ENCODE measurements around the gene IL16. TPM values are rescaled to one million over a fixed set of nuclear protein-coding genes. Genes with fewer than 3 reads are reported as not detected.

Gene IL16
- total RNA-seq, 1 experiment from 2014 or later, result 0.81 TPM

GRCh38 chr15:81301815-81302399 is 105.2 kb downstream of the IL16 start:
- Histone ChIP-seq H3K4me1 (ENCODE audit: control insufficient read depth in 1 of 2, insufficient read depth in 2 of 2, low read length in 2 of 2) (peaks cover 10 to 17% of the 10 kb centered on the region in 2 experiments), H3K9ac (ENCODE audit: low read length) (no peak overlapping the region), H3K9me2 (ENCODE audit: insufficient read depth) (no peaks in the 10 kb centered on the region), H3K27ac (ENCODE audit: low read depth, low read length) (no peak overlapping the region), H3K79me2 (ENCODE audit: insufficient read depth, low read length) (no peaks in the 10 kb centered on the region), H4K20me1 (ENCODE audit: insufficient read depth) (no peaks in the 10 kb centered on the region), H3K4me2 (ENCODE audit: low read length) (no peak overlapping the region), H3K4me3 (replicated peaks in 1 of 2; ENCODE audit: low read depth in 1 of 2, low read length in 2 of 2) (no peak overlapping the region), H3K36me3 (ENCODE audit: control insufficient read depth in 1 of 2, insufficient read depth in 2 of 2, low read length in 2 of 2) (no peaks in the 10 kb centered on the region), H3K27me3 (ENCODE audit: insufficient read depth, low read length) (no peaks in the 10 kb centered on the region), H3K9me3 (ENCODE audit: control insufficient read depth in 1 of 2, insufficient read depth in 1 of 2, low read depth in 1 of 2, low read length in 2 of 2) (no peaks in the 10 kb centered on the region), H2AFZ (ENCODE audit: low read depth, low read length, poor library complexity, severe bottlenecking) (no peak overlapping the region)
- DNase-seq (ENCODE audit: low read depth, low spot score), result no peak
- no TSS peak for BruUV-seq (replicated peaks)
- ChIA-PET CTCF (no interaction called here), RAD21 (ENCODE audit: low non-redundant PET in 1 of 2, low total read pairs in 2 of 2, uncharacterized antibody in 2 of 2, unreplicated experiment in 2 of 2) (no interaction called here), POLR2A (no interaction called here)
- intact Hi-C loops (cut with micrococcal nuclease), result no loop called here
- TF ChIP-seq YY1 (IDR thresholded peaks at IDR 0.05; ENCODE audit: extremely low read depth, insufficient replicate concordance, low read depth, low read length) (no peak), ZFX (IDR thresholded peaks at IDR 0.05) (no peak), REST (IDR thresholded peaks at IDR 0.05; ENCODE audit: low read depth) (no peak), POLR2A (IDR thresholded peaks at IDR 0.05; ENCODE audit: borderline replicate concordance, extremely low read depth, insufficient read depth, insufficient read length) (no peak), CBX3 (IDR thresholded peaks at IDR 0.05; ENCODE audit: low read depth) (no peak), EGR1 (IDR thresholded peaks at IDR 0.05; ENCODE audit: low read depth) (no peak)
- TF ChIP-seq, protein P1, sequence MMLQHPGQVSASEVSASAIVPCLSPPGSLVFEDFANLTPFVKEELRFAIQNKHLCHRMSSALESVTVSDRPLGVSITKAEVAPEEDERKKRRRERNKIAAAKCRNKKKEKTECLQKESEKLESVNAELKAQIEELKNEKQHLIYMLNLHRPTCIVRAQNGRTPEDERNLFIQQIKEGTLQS (IDR thresholded peaks at IDR 0.05), result no peak
- ATAC-seq, result no peak

Measured in HCT116 (cell line).